Measurements from ENCODE around the gene MYO5A.

GRCh38 chr15:52263563-52264282 is 265.0 kb downstream of the MYO5A start:
- TF ChIP-seq USF2 (CRISPR knock-in tag; IDR thresholded peaks at IDR 0.05) (no peak), RELA (CRISPR knock-in tag; IDR thresholded peaks at IDR 0.05; ENCODE audit: borderline replicate concordance) (no peak)
